Heart left ventricle (tissue), 16 donors: ENCODE results near the gene SLC2A8. TPM values are rescaled to one million over a fixed set of nuclear protein-coding genes. Genes with fewer than 3 reads are reported as not detected.

Experiments used
- ATAC-seq, 4 donors: fragments of 200-7000 bp; cut with Tn5 transposase; one replicate each; pipeline ENCODE4 v1.9.1; 2020 to 2022; ENCODE audit warnings: moderate library complexity in 4 of 4, mild to moderate bottlenecking in 3 of 4, moderate number of reproducible peaks in 1 of 4
- DNase-seq, 5 donors: peaks; one replicate each; pipeline ENCODE4 v3.0.0-alpha.2; 2020
- H3K27ac ChIP-seq, 12 donors: fragments of 200-600 bp; sonication (generic) in 4 of 12; one replicate each; pipeline versions ENCODE4 v1.5.0 to v1.8.0; 2016 to 2022; ENCODE audit warnings: mild to moderate bottlenecking in 2 of 12
- H3K27me3 ChIP-seq, 9 donors: fragments of 200-600 bp; sonication (generic) in 2 of 9; one replicate each; pipeline versions ENCODE4 v1.5.1 to v1.8.0; 2016 to 2022; ENCODE audit warnings: mild to moderate bottlenecking in 3 of 9
- H3K36me3 ChIP-seq, 9 donors: fragments of 200-600 bp; sonication (generic) in 2 of 9; one replicate each; pipeline versions ENCODE4 v1.5.0 to v1.8.0; 2018 to 2022; ENCODE audit warnings: mild to moderate bottlenecking in 2 of 9
- H3K4me1 ChIP-seq, 12 donors: fragments of 200-600 bp; sonication (generic) in 4 of 12; one replicate each; pipeline versions ENCODE4 v1.5.0 to v1.8.0; 2016 to 2022; ENCODE audit warnings: mild to moderate bottlenecking in 3 of 12
- H3K4me3 ChIP-seq, 12 donors: fragments of 200-600 bp; sonication (generic) in 4 of 12; one replicate each; pipeline versions ENCODE4 v1.5.0 to v1.8.0; 2017 to 2022; ENCODE audit warnings: mild to moderate bottlenecking in 9 of 12, moderate library complexity in 4 of 12
- H3K9me3 ChIP-seq, 12 donors: fragments of 200-600 bp; sonication (generic) in 4 of 12; one replicate each; pipeline versions ENCODE4 v1.5.0 to v1.8.0; 2016 to 2022; ENCODE audit warnings: mild to moderate bottlenecking in 1 of 12
- CTCF ChIP-seq, 12 donors: fragments of 200-600 bp; sonication (generic) in 4 of 12; IDR thresholded peaks; one replicate each; pipeline versions ENCODE4 v1.5.0 to v1.8.0; 2018 to 2022; ENCODE audit warnings: antibody characterized with exemption in 12 of 12, mild to moderate bottlenecking in 5 of 12
- POLR2A ChIP-seq, 2 donors: fragments of 450-650 bp; IDR thresholded peaks; one replicate each; pipeline ENCODE4 v1.6.1; 2017; ENCODE audit warnings: antibody characterized with exemption in 2 of 2, mild to moderate bottlenecking in 2 of 2, moderate library complexity in 2 of 2
- WGBS, 4 donors: extraction: QIAGEN DNeasy Blood & Tissue Kit in 2 of 4; methylation state at CpG; one replicate each; pipeline versions ENCODE4 v1.1.5 to v1.1.7; 2013 to 2018; 5-methylcytosine and 5-hydroxymethylcytosine counted together
- intact Hi-C, 10 donors: fragments of 100-400 bp; cut with DNase I; formaldehyde crosslinking; loops; one replicate each; pipeline versions ENCODE4 v1.11.1 to v1.14.2; 2022
- polyA plus RNA-seq, 2 donors: library from polyadenylated mRNA; stranded (reverse); fragments of 200-250 nt; gene quantifications; one replicate each; pipeline ENCODE4 v1.2.3, GENCODE V29; 2013
- total RNA-seq, 9 donors: library from RNA; depleted of rRNA in 2 of 9; stranded (reverse); fragments of >200 nt in 2 of 9; fragmentation: NEBNext Ultra II Directional in 3 of 9; extraction: Animal tissue kit (Norgen Biotek cat#: 25700) in 3 of 9; gene quantifications; one replicate each; pipeline versions ENCODE4 v1.1.0 to v1.2.4, GENCODE V29; 2016 to 2023
- donor health status: ischemic (EF 13 %, LVEDD 7.1; RV severe dilation, severe dysfunction).
- donor health status: healthy with polysubstance abuse.
- donor health status: DM: no; HTN: yes; CAD: no.
- donor health status: DM: no; HTN: no; CAD: no.
- donor health status: ischemic (EF 25% LVEDD 6.9; RV normal size, moderate dysfunction).
- donor health status: ischemic (EF 25% LVEDD 5.7; RV mildly dilated, moderate dysfunction).
- donor health status: healthy.
- donor health status: DM: yes; HTN: yes; CAD: no.
- donor health status: ischemic (EF 35%, LVEDD 5.7; RV mildly dilated, moderate dysfunction).
- donor health status: nonischemic (EF 11% LVEDD 7.7; RV severe dilation, severe dysfunction).
- donor health status: DM: yes; HTN: yes; CAD: no.
- donor health status: PGD.
- donor health status: ischemic (EF 29% LVEDD 5.4; RV normal size, mild dysfunction).
- donor health status: nonischemic (EF 23%, LVEDD 6.1; RV moderate dilation, normal function).

The SLC2A8 gene
- total and polyA plus RNA-seq, 11 donors: 12.1 to 25.0 (median 15.6) TPM

GRCh38 chr9:127356906-127357305 lies 40.1 kb upstream of the SLC2A8 start:
- 80 to 91% (median 88%) methylated on average over 4 of the region's 4 CpGs for WGBS, 4 donors
- Histone ChIP-seq H3K27ac (no peak overlapping the region), H3K27me3 (no peaks in the 10 kb centered on the region), H3K4me1 (peaks cover 0 to 13% (median 2%) of the 10 kb centered on the region in 12 donors), H3K9me3 (no peaks in the 10 kb centered on the region), H3K4me3 (no peak overlapping the region), H3K36me3 (peaks cover 0 to 68% (median 32%) of the 10 kb centered on the region in 9 donors)
- no peak for ATAC-seq
- TF ChIP-seq POLR2A (IDR thresholded peaks at IDR 0.05) (no peak), CTCF (IDR thresholded peaks at IDR 0.05) (no peak)
- no peak for DNase-seq
- intact Hi-C loops: no loop called here

GRCh38 chr9:127358023-127358535 lies 38.9 kb upstream of the SLC2A8 start:
- H3K9me3 ChIP-seq: no peaks in the 10 kb centered on the region
- no peak overlapping the region for H3K27ac ChIP-seq
- ATAC-seq (peak in 1 of 4 donors; percentile 53), DNase-seq (no peak)
- H3K4me3 ChIP-seq: no peak overlapping the region
- no peak for TF ChIP-seq CTCF (IDR thresholded peaks at IDR 0.05)
- TF ChIP-seq POLR2A (IDR thresholded peaks at IDR 0.05): no peak
- H3K36me3 ChIP-seq: peaks cover 0 to 71% (median 35%) of the 10 kb centered on the region in 9 donors
- intact Hi-C loops: no loop called here
- H3K27me3 ChIP-seq: no peaks in the 10 kb centered on the region
- H3K4me1 ChIP-seq: peaks cover 0 to 11% (median 0%) of the 10 kb centered on the region in 12 donors
- 62 to 82% (median 78%) methylated on average over 3 of the region's 3 CpGs for WGBS, 4 donors

GRCh38 chr9:127358770-127359169 lies 38.2 kb upstream of the SLC2A8 start:
- DNase-seq: no peak
- H3K4me3 ChIP-seq: no peak overlapping the region
- no peak for ATAC-seq
- peaks cover 0 to 75% (median 38%) of the 10 kb centered on the region in 9 donors for H3K36me3 ChIP-seq
- H3K9me3 ChIP-seq: no peaks in the 10 kb centered on the region
- no peak overlapping the region for H3K27ac ChIP-seq
- H3K27me3 ChIP-seq: no peaks in the 10 kb centered on the region
- intact Hi-C loops: no loop called here
- TF ChIP-seq CTCF (IDR thresholded peaks at IDR 0.05) (no peak), POLR2A (IDR thresholded peaks at IDR 0.05) (no peak)
- peaks cover 0 to 11% (median 0%) of the 10 kb centered on the region in 12 donors for H3K4me1 ChIP-seq
- 97 to 100% (median 99%) methylated on average over 1 to 3 of the region's 3 CpGs for WGBS, 4 donors

- Histone ChIP-seq H3K27ac (no peak overlapping the region), H3K9me3 (no peaks in the 10 kb centered on the region), H3K4me1 (peaks cover 0 to 11% (median 0%) of the 10 kb centered on the region in 12 donors), H3K36me3 (peaks cover 0 to 75% (median 47%) of the 10 kb centered on the region in 9 donors), H3K4me3 (no peak overlapping the region), H3K27me3 (no peaks in the 10 kb centered on the region)
- TF ChIP-seq POLR2A (IDR thresholded peaks at IDR 0.05): no peak
- TF ChIP-seq CTCF (IDR thresholded peaks at IDR 0.05): peak in 5 of 12 donors; percentile 17 to 41 (median 30)
- ATAC-seq: peak in 1 of 4 donors; percentile 59
- intact Hi-C loops: no loop called here
- WGBS, 4 donors: 65 to 68% (median 66%) methylated on average over 8 of the region's 8 CpGs
- DNase-seq: no peak
These were observed 36.7 kb upstream of the SLC2A8 start for GRCh38 chr9:127360250-127360649.
